ENCODE measurements around the gene RABGAP1L.

- TF ChIP-seq EP300 (IDR thresholded peaks at IDR 0.05): no peak
- no peak for TF ChIP-seq CTCF (IDR thresholded peaks at IDR 0.05)
- TF ChIP-seq POLR2A (IDR thresholded peaks at IDR 0.05): no peak
These were observed 8.0 kb downstream of the RABGAP1L start for GRCh38 chr1:174167265-174167803.
